GM23338 (cell line): ENCODE measurements around the gene ITCH. TPM values are rescaled to one million over a fixed set of nuclear protein-coding genes. Genes with fewer than 3 reads are reported as not detected.

ENCODE experiments used
- ATAC-seq: fragments of 200-7000 bp; cut with Tn5 transposase; 3 replicates; pipeline ENCODE4 v1.9.1; 2020
- DNase-seq: peaks from one replicate; pipeline ENCODE4 v3.0.0-alpha.2; 2015; ENCODE audit warnings: low spot score
- H2AFZ ChIP-seq: fragments of 200-600 bp; sonication (generic); 2 replicates; pipeline ENCODE4 v1.8.0; 2016; ENCODE audit warnings: antibody characterized with exemption, mild to moderate bottlenecking, moderate library complexity
- H3F3A ChIP-seq: fragments of 200-600 bp; sonication (generic); replicated peaks from 2 replicates; pipeline ENCODE4 v1.8.0; 2017; ENCODE audit warnings: antibody characterized with exemption, mixed run types, low read depth
- H3K27ac ChIP-seq: fragments of 200-600 bp; sonication (generic); 2 replicates; pipeline ENCODE4 v1.6.1; 2016; ENCODE audit warnings: low read depth
- H3K27me3 ChIP-seq: fragments of 200-600 bp; sonication (generic); 2 replicates; pipeline ENCODE4 v1.8.0; 2016; ENCODE audit warnings: mild to moderate bottlenecking, mixed run types, moderate library complexity; ENCODE audit not compliant: insufficient read depth
- H3K36me3 ChIP-seq: fragments of 200-600 bp; sonication (generic); 2 replicates; pipeline ENCODE4 v1.8.0; 2016; ENCODE audit warnings: mild to moderate bottlenecking; ENCODE audit not compliant: insufficient read depth
- H3K4me1 ChIP-seq: fragments of 200-600 bp; sonication (generic); 2 replicates; pipeline ENCODE4 v1.8.0; 2016; ENCODE audit warnings: mild to moderate bottlenecking, moderate library complexity; ENCODE audit not compliant: insufficient read depth
- H3K4me2 ChIP-seq: fragments of 200-600 bp; sonication (generic); 2 replicates; pipeline ENCODE4 v1.7.1; 2017; ENCODE audit warnings: mixed run types
- H3K4me3 ChIP-seq: fragments of 200-600 bp; sonication (generic); 2 replicates; pipeline ENCODE4 v1.6.1; 2016; ENCODE audit warnings: mixed run types
- H3K79me2 ChIP-seq: fragments of 200-600 bp; sonication (generic); replicated peaks from 2 replicates; pipeline ENCODE4 v1.8.0; 2017; ENCODE audit warnings: mild to moderate bottlenecking; ENCODE audit not compliant: insufficient read depth
- H3K9me2 ChIP-seq: fragments of 200-600 bp; sonication (generic); 2 replicates; pipeline ENCODE4 v1.8.0; 2017; ENCODE audit not compliant: insufficient read depth
- H4K20me1 ChIP-seq: fragments of 200-600 bp; sonication (generic); replicated peaks from 2 replicates; pipeline ENCODE4 v1.8.0; 2017; ENCODE audit warnings: mild to moderate bottlenecking; ENCODE audit not compliant: insufficient read depth
- H3K27ac Mint-ChIP-seq: 2 replicates; pipeline ENCODE4 v1.8.0; 2020; ENCODE audit warnings: inconsistent platforms, mild to moderate bottlenecking, moderate library complexity, mixed read lengths
- H3K27me3 Mint-ChIP-seq: 3 replicates; pipeline ENCODE4 v1.8.0; 2022; ENCODE audit warnings: low read depth, mild to moderate bottlenecking, moderate library complexity, mixed read lengths, inconsistent platforms; ENCODE audit not compliant: insufficient read depth, poor library complexity
- H3K36me3 Mint-ChIP-seq: 3 replicates; pipeline ENCODE4 v1.8.0; 2021; ENCODE audit warnings: low read depth, mild to moderate bottlenecking, inconsistent platforms, moderate library complexity, mixed read lengths
- H3K4me1 Mint-ChIP-seq: 3 replicates; pipeline ENCODE4 v1.8.0; 2020; ENCODE audit warnings: mild to moderate bottlenecking, inconsistent platforms, mixed read lengths
- H3K4me3 Mint-ChIP-seq: 3 replicates; pipeline ENCODE4 v1.8.0; 2021; ENCODE audit warnings: moderate library complexity, mild to moderate bottlenecking, inconsistent platforms, mixed read lengths
- H3K9me3 Mint-ChIP-seq: 3 replicates; pipeline ENCODE4 v1.8.0; 2020; ENCODE audit warnings: moderate library complexity, mild to moderate bottlenecking, inconsistent platforms, mixed read lengths
- CREB1 ChIP-seq: fragments of 250-450 bp; sonication (Bioruptor Pico); IDR thresholded peaks from 2 replicates; pipeline ENCODE4 v1.5.0; 2020; ENCODE audit warnings: low read depth, mild to moderate bottlenecking, moderate library complexity
- CTCF ChIP-seq, 2 experiments: fragments of 200-600 bp in 1 of 2; sonication (generic) in 1 of 2; conservative IDR thresholded peaks; 2 replicates each; pipeline versions ENCODE4 v1.5.1 to v1.6.1; 2016 to 2017; ENCODE audit warnings: antibody characterized with exemption in 2 of 2, low read depth in 2 of 2, mild to moderate bottlenecking in 2 of 2, moderate library complexity in 1 of 2
- EZH2 ChIP-seq: fragments of 200-600 bp; sonication (generic); IDR thresholded peaks from one replicate; pipeline ENCODE4 v1.8.0; 2017; ENCODE audit warnings: antibody characterized with exemption, mild to moderate bottlenecking, low read depth; ENCODE audit not compliant: unreplicated experiment
- EZH2phosphoT487 ChIP-seq: fragments of 200-600 bp; sonication (generic); IDR thresholded peaks from one replicate; pipeline ENCODE4 v1.8.1; 2018; ENCODE audit warnings: antibody characterized with exemption; ENCODE audit not compliant: unreplicated experiment
- JUNB ChIP-seq: IDR thresholded peaks from one replicate; pipeline ENCODE4 v1.6.1; 2016; ENCODE audit warnings: antibody characterized with exemption; ENCODE audit not compliant: unreplicated experiment
- NANOG ChIP-seq: IDR thresholded peaks from 2 replicates; pipeline ENCODE4 v1.6.1; 2016; ENCODE audit warnings: antibody characterized with exemption, borderline replicate concordance
- POLR2AphosphoS5 ChIP-seq: IDR thresholded peaks from 2 replicates; pipeline ENCODE4 v1.6.1; 2016; ENCODE audit warnings: antibody characterized with exemption, low read depth
- STAT1 ChIP-seq: IDR thresholded peaks from one replicate; pipeline ENCODE4 v1.6.1; 2016; ENCODE audit warnings: antibody characterized with exemption; ENCODE audit not compliant: unreplicated experiment
- ZNF114 ChIP-seq: fragments of 250-450 bp; sonication (Bioruptor Pico); IDR thresholded peaks from 2 replicates; pipeline ENCODE4 v1.5.0; 2020; ENCODE audit warnings: mild to moderate bottlenecking, moderate library complexity
- ZNF331 ChIP-seq: fragments of 250-450 bp; sonication (Bioruptor Pico); IDR thresholded peaks from 2 replicates; pipeline ENCODE4 v1.5.0; 2020; ENCODE audit warnings: low read depth, mild to moderate bottlenecking, moderate library complexity
- polyA plus RNA-seq: library from polyadenylated mRNA; unstranded; fragments of >200 nt; fragmentation: Nextera tagmentation; extraction: Ambion mirVana; gene quantifications from 2 replicates; pipeline ENCODE4 v1.2.1, GENCODE V29; 2016
- total RNA-seq: library from RNA; depleted of rRNA; stranded (reverse); fragments of >200 nt; shearing (Covaris generic); gene quantifications from 2 replicates; pipeline ENCODE4 v1.2.3, GENCODE V29; 2014
- TF ChIP-seq, protein P1 (sequence below): IDR thresholded peaks from one replicate; pipeline ENCODE4 v1.6.1; 2018; ENCODE audit warnings: antibody characterized with exemption; ENCODE audit not compliant: unreplicated experiment
- TF ChIP-seq, protein P2 (sequence below): fragments of 250-450 bp; sonication (Bioruptor Pico); IDR thresholded peaks from 2 replicates; pipeline ENCODE4 v1.5.0; 2020; ENCODE audit warnings: mild to moderate bottlenecking, moderate library complexity
- TF ChIP-seq, protein P3 (sequence below): IDR thresholded peaks from 2 replicates; pipeline ENCODE4 v1.6.1; 2016; ENCODE audit warnings: antibody characterized with exemption

ITCH gene
- total and polyA plus RNA-seq, 2 experiments from 2014 or later, result 16.4 to 31.6 TPM

- H3K4me3 ChIP-seq, result no peak overlapping the region
- no peak overlapping the region for H3K4me2 ChIP-seq
- no peak overlapping the region for H2AFZ ChIP-seq
- 0 out of 3 replicates have a peak, but pooled peaks cover 3% of the 10 kb centered on the region for H3K9me3 Mint-ChIP-seq
- no peak overlapping the region for H3K27ac ChIP-seq
- ATAC-seq, result no peak
- no peaks in the 10 kb centered on the region for H3F3A ChIP-seq
- no peaks in the 10 kb centered on the region; the same call in 1 of the 2 replicates for H3K4me1 ChIP-seq
- peaks cover 13% of the 10 kb centered on the region for H3K27me3 Mint-ChIP-seq
- peaks cover 13% of the 10 kb centered on the region for H3K36me3 Mint-ChIP-seq
- no peaks in the 10 kb centered on the region for H3K9me2 ChIP-seq
- no peak overlapping the region for H3K27ac Mint-ChIP-seq
- H4K20me1 ChIP-seq, result no peaks in the 10 kb centered on the region; the same call in 1 of the 2 replicates
- DNase-seq, result no peak
- peaks cover 17% of the 10 kb centered on the region for H3K4me1 Mint-ChIP-seq
- no peaks in the 10 kb centered on the region for H3K79me2 ChIP-seq
- H3K36me3 ChIP-seq, result peaks cover 11% of the 10 kb centered on the region
- H3K4me3 Mint-ChIP-seq, result no peak overlapping the region
- peaks cover 5% of the 10 kb centered on the region; the same call in 1 of the 2 replicates for H3K27me3 ChIP-seq
- TF ChIP-seq ZNF114 (CRISPR knock-in tag) (no peak), CREB1 (CRISPR knock-in tag) (no peak), EZH2phosphoT487 (no peak), EZH2 (no peak), JUNB (no peak), POLR2AphosphoS5 (no peak), ZNF331 (CRISPR knock-in tag) (no peak), CTCF (conservative IDR thresholded peaks at IDR 0.05; ENCODE audit: low read depth in 2 of 2) (no peak), STAT1 (no peak), NANOG (no peak)
- TF ChIP-seq, protein P1, sequence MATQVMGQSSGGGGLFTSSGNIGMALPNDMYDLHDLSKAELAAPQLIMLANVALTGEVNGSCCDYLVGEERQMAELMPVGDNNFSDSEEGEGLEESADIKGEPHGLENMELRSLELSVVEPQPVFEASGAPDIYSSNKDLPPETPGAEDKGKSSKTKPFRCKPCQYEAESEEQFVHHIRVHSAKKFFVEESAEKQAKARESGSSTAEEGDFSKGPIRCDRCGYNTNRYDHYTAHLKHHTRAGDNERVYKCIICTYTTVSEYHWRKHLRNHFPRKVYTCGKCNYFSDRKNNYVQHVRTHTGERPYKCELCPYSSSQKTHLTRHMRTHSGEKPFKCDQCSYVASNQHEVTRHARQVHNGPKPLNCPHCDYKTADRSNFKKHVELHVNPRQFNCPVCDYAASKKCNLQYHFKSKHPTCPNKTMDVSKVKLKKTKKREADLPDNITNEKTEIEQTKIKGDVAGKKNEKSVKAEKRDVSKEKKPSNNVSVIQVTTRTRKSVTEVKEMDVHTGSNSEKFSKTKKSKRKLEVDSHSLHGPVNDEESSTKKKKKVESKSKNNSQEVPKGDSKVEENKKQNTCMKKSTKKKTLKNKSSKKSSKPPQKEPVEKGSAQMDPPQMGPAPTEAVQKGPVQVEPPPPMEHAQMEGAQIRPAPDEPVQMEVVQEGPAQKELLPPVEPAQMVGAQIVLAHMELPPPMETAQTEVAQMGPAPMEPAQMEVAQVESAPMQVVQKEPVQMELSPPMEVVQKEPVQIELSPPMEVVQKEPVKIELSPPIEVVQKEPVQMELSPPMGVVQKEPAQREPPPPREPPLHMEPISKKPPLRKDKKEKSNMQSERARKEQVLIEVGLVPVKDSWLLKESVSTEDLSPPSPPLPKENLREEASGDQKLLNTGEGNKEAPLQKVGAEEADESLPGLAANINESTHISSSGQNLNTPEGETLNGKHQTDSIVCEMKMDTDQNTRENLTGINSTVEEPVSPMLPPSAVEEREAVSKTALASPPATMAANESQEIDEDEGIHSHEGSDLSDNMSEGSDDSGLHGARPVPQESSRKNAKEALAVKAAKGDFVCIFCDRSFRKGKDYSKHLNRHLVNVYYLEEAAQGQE, result no peak
- TF ChIP-seq, protein P2, sequence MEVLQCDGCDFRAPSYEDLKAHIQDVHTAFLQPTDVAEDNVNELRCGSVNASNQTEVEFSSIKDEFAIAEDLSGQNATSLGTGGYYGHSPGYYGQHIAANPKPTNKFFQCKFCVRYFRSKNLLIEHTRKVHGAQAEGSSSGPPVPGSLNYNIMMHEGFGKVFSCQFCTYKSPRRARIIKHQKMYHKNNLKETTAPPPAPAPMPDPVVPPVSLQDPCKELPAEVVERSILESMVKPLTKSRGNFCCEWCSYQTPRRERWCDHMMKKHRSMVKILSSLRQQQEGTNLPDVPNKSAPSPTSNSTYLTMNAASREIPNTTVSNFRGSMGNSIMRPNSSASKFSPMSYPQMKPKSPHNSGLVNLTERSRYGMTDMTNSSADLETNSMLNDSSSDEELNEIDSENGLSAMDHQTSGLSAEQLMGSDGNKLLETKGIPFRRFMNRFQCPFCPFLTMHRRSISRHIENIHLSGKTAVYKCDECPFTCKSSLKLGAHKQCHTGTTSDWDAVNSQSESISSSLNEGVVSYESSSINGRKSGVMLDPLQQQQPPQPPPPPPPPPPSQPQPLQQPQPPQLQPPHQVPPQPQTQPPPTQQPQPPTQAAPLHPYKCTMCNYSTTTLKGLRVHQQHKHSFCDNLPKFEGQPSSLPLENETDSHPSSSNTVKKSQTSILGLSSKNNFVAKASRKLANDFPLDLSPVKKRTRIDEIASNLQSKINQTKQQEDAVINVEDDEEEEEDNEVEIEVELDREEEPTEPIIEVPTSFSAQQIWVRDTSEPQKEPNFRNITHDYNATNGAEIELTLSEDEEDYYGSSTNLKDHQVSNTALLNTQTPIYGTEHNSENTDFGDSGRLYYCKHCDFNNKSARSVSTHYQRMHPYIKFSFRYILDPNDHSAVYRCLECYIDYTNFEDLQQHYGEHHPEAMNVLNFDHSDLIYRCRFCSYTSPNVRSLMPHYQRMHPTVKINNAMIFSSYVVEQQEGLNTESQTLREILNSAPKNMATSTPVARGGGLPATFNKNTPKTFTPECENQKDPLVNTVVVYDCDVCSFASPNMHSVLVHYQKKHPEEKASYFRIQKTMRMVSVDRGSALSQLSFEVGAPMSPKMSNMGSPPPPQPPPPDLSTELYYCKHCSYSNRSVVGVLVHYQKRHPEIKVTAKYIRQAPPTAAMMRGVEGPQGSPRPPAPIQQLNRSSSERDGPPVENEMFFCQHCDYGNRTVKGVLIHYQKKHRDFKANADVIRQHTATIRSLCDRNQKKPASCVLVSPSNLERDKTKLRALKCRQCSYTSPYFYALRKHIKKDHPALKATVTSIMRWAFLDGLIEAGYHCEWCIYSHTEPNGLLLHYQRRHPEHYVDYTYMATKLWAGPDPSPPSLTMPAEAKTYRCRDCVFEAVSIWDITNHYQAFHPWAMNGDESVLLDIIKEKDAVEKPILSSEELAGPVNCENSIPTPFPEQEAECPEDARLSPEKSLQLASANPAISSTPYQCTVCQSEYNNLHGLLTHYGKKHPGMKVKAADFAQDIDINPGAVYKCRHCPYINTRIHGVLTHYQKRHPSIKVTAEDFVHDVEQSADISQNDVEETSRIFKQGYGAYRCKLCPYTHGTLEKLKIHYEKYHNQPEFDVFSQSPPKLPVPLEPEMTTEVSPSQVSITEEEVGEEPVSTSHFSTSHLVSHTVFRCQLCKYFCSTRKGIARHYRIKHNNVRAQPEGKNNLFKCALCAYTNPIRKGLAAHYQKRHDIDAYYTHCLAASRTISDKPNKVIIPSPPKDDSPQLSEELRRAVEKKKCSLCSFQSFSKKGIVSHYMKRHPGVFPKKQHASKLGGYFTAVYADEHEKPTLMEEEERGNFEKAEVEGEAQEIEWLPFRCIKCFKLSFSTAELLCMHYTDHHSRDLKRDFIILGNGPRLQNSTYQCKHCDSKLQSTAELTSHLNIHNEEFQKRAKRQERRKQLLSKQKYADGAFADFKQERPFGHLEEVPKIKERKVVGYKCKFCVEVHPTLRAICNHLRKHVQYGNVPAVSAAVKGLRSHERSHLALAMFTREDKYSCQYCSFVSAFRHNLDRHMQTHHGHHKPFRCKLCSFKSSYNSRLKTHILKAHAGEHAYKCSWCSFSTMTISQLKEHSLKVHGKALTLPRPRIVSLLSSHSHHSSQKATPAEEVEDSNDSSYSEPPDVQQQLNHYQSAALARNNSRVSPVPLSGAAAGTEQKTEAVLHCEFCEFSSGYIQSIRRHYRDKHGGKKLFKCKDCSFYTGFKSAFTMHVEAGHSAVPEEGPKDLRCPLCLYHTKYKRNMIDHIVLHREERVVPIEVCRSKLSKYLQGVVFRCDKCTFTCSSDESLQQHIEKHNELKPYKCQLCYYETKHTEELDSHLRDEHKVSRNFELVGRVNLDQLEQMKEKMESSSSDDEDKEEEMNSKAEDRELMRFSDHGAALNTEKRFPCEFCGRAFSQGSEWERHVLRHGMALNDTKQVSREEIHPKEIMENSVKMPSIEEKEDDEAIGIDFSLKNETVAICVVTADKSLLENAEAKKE (CRISPR knock-in tag), result no peak
- TF ChIP-seq, protein P3, sequence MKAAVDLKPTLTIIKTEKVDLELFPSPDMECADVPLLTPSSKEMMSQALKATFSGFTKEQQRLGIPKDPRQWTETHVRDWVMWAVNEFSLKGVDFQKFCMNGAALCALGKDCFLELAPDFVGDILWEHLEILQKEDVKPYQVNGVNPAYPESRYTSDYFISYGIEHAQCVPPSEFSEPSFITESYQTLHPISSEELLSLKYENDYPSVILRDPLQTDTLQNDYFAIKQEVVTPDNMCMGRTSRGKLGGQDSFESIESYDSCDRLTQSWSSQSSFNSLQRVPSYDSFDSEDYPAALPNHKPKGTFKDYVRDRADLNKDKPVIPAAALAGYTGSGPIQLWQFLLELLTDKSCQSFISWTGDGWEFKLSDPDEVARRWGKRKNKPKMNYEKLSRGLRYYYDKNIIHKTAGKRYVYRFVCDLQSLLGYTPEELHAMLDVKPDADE, result no peak
These were observed 179.4 kb downstream of the ITCH start for GRCh38 chr20:34542439-34542838.
